ENCODE data around the gene MEI4. TPM values are rescaled to one million over a fixed set of nuclear protein-coding genes. Genes with fewer than 3 reads are reported as not detected.
"Not testable (repeated sequence)": the region's sequence is repeated elsewhere in the genome, so short reads cannot be mapped to it uniquely, and the experiment has no call there.

Gene MEI4
- total RNA-seq, 1 donor from 2014 or later = not detected

DNA sequence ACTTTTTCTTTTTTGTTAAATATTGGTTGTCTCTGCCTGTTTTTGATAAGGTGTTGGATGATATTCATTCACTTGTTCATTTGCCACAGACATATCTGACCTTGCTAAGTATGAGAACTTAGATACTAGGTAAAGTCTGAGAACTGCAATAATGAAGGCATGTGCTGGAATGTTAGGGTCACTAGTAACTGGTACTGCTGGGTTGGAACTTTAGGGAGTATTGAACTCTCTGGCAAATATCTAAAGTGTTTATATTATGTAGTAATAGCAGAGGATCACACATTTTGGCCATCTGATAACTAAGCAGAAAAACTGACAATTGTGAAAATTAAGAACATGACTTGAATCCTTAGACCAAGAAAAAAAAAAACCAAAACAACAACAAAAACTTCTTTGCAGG is 162.7 kb downstream of the MEI4 start:
- DNase-seq (no peak), ATAC-seq (no peak)
- Histone ChIP-seq H3K27ac (no peak overlapping the region), H3K4me1 (no peaks in the 10 kb centered on the region), H3K9me3 (no peaks in the 10 kb centered on the region), H3K27me3 (ENCODE audit: low read depth) (no peaks in the 10 kb centered on the region), H3K36me3 (no peaks in the 10 kb centered on the region), H3K4me3 (no peak overlapping the region)
- intact Hi-C loops (cut with DNase I) = no loop called here
- TF ChIP-seq, protein P1, sequence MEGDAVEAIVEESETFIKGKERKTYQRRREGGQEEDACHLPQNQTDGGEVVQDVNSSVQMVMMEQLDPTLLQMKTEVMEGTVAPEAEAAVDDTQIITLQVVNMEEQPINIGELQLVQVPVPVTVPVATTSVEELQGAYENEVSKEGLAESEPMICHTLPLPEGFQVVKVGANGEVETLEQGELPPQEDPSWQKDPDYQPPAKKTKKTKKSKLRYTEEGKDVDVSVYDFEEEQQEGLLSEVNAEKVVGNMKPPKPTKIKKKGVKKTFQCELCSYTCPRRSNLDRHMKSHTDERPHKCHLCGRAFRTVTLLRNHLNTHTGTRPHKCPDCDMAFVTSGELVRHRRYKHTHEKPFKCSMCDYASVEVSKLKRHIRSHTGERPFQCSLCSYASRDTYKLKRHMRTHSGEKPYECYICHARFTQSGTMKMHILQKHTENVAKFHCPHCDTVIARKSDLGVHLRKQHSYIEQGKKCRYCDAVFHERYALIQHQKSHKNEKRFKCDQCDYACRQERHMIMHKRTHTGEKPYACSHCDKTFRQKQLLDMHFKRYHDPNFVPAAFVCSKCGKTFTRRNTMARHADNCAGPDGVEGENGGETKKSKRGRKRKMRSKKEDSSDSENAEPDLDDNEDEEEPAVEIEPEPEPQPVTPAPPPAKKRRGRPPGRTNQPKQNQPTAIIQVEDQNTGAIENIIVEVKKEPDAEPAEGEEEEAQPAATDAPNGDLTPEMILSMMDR (IDR thresholded peaks at IDR 0.05) = no peak

DNA sequence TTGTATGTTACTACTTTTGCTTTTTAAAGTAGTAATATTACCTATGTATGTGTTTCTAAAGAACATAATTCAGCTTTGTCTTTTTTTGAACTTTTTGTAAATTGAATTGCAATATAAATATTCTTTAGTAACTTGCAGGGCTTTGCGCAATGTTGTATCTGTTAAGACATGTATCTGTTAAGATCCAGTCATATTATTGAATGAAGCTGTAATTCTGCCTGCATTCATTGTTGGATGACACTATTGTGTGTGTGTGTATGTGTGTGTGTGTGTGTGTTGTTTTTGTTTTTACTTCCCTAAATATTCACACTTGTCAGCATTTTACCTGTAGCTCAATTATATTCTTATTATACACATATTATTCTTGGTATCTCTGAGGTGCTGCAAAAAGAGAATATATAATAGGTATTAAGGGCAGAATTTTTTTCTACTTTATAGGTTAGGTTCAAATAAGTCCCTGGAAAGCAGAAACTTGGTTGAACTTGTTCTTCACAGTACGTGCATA is 164.0 kb downstream of the MEI4 start:
- DNase-seq (no peak), ATAC-seq (no peak)
- Histone ChIP-seq H3K27me3 (ENCODE audit: low read depth) (no peaks in the 10 kb centered on the region), H3K4me1 (no peaks in the 10 kb centered on the region), H3K36me3 (no peaks in the 10 kb centered on the region), H3K27ac (no peak overlapping the region), H3K9me3 (no peaks in the 10 kb centered on the region), H3K4me3 (no peak overlapping the region)
- TF ChIP-seq, protein P1 (IDR thresholded peaks at IDR 0.05) = no peak
- intact Hi-C loops (cut with DNase I) = no loop called here

DNA sequence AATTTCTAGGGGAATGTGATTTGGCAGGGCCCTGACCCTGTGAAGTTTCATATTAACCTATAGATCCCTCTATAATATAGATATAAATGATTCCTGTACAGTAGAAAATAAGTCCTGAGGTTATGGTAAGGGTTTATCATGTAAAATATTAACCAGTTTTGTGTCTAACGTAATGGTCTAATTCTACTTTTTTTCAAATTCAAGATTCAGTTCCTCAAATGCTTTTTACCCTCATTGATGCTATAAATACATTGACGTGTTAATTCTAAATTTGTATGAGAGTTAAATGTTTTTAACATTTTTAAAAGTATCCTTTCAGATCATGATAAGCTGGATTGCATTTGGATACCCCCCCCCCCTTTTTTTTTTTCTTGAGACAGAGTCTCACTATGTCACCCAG is 169.4 kb downstream of the MEI4 start:
- no peak for ATAC-seq
- Histone ChIP-seq H3K27me3 (ENCODE audit: low read depth) (no peaks in the 10 kb centered on the region), H3K27ac (no peak overlapping the region), H3K4me3 (no peak overlapping the region), H3K4me1 (no peaks in the 10 kb centered on the region), H3K9me3 (no peaks in the 10 kb centered on the region), H3K36me3 (no peaks in the 10 kb centered on the region)
- intact Hi-C loops (cut with DNase I) = no loop called here
- TF ChIP-seq, protein P1 (IDR thresholded peaks at IDR 0.05) = no peak
- no peak for DNase-seq

DNA sequence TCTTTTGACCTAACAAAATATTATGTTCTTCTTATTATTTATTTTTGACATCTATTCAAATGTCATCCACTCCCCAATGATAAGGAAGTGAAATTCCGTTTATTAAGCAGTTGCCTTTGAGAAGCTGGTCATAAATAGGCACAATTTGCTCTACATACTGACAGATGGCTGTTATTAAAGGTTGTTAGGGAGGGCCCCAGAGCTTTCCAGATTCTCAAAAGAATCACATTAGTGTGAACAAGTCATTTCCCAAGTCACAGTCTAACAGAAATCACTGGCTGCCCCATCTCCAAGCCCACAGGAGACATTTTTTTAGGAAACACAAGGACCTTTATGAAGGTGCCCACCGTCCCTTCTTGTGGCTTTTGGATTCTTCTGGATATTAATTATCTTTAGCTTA is 172.4 kb downstream of the MEI4 start:
- Histone ChIP-seq H3K9me3 (no peaks in the 10 kb centered on the region), H3K4me1 (no peaks in the 10 kb centered on the region), H3K4me3 (no peak overlapping the region), H3K36me3 (no peaks in the 10 kb centered on the region), H3K27me3 (ENCODE audit: low read depth) (no peaks in the 10 kb centered on the region), H3K27ac (no peak overlapping the region)
- intact Hi-C loops (cut with DNase I) = no loop called here
- ATAC-seq (no peak), DNase-seq (no peak)
- TF ChIP-seq, protein P1 (IDR thresholded peaks at IDR 0.05) = no peak

DNA sequence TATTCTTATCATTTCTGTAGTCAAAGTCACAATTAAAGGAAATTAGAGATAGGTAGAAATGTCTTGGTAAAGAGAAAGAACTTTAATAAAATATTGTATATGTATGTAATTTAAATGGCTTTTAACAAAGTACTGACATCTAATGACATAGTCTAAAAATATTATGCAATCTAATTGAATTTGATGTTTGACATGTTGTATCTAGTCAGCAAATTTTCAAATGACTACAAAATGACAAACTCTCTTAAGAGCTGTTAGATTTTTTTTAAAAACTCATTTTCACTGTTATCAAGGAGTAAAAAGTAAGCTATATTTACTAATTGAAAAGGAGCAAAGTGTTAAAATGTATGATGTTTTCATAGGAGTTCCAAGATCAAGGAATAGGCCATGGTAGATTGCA is 176.9 kb downstream of the MEI4 start:
- Histone ChIP-seq H3K4me1 (no peaks in the 10 kb centered on the region), H3K36me3 (no peaks in the 10 kb centered on the region), H3K27ac (no peak overlapping the region), H3K9me3 (no peaks in the 10 kb centered on the region), H3K4me3 (no peak overlapping the region), H3K27me3 (ENCODE audit: low read depth) (no peaks in the 10 kb centered on the region)
- ATAC-seq (no peak), DNase-seq (no peak)
- TF ChIP-seq, protein P1 (IDR thresholded peaks at IDR 0.05) = no peak
- intact Hi-C loops (cut with DNase I) = no loop called here

DNA sequence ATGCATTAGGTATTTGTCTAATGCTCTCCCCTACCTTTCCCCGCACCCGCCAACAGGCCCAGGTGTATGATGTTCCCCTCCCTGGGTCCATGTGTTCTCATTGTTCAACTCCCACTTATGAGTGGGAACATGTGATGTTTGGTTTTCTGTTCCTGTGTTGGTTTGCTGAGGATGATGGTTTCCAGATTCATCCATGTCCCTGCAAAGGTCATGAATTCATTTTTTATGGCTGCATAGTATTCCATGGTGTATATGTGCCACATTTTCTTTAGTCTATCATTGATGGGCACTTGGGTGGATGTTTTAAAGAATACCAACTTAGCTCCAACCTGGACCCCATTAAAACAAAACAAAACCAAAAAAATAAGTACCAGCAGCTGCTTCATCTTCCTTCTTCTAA is 180.9 kb downstream of the MEI4 start:
- H3K4me1 ChIP-seq; H3K27me3 ChIP-seq (ENCODE audit: low read depth); H3K9me3 ChIP-seq; DNase-seq; H3K27ac ChIP-seq; ATAC-seq; H3K36me3 ChIP-seq; H3K4me3 ChIP-seq; intact Hi-C loops (cut with DNase I): not testable (repeated sequence)
